ENCODE data around the gene FAM234B.

- TF ChIP-seq CTCF (IDR thresholded peaks at IDR 0.05) (peak in 2 of 4 experiments; percentile 10 to 40), POLR2AphosphoS5 (IDR thresholded peaks at IDR 0.05) (peak; percentile 86)
Measured at GRCh38 chr12:12999959-13000615, 44.1 kb upstream of the FAM234B start, which contains the start of gene HEBP1.
